Breast epithelium (tissue), 3 donors: ENCODE results near the gene HELLS.

Source experiments
- CTCF ChIP-seq, 3 donors: fragments of 450-650 bp; IDR thresholded peaks; one replicate each; pipeline ENCODE4 v1.5.1; 2016 to 2017; ENCODE audit warnings: antibody characterized with exemption in 3 of 3, mild to moderate bottlenecking in 3 of 3, moderate library complexity in 3 of 3
- POLR2A ChIP-seq: fragments of 450-650 bp; IDR thresholded peaks from one replicate; pipeline ENCODE4 v1.6.1; 2016; ENCODE audit warnings: antibody characterized with exemption, mild to moderate bottlenecking, moderate library complexity
- POLR2AphosphoS5 ChIP-seq, 3 donors: sonication (generic); formaldehyde crosslinking; IDR thresholded peaks; one replicate each; pipeline ENCODE4 v1.6.1; 2017; ENCODE audit warnings: antibody characterized with exemption in 3 of 3

- no peak for TF ChIP-seq POLR2AphosphoS5 (IDR thresholded peaks at IDR 0.05)
- TF ChIP-seq CTCF (IDR thresholded peaks at IDR 0.05) = no peak
- no peak for TF ChIP-seq POLR2A
These were observed 94.3 kb downstream of the HELLS start for GRCh38 chr10:94639902-94640301.
